Hepatocyte (in vitro differentiated cells): ENCODE results near the gene CYB561D2. TPM values are rescaled to one million over a fixed set of nuclear protein-coding genes. Genes with fewer than 3 reads are reported as not detected.

Experiments used
- DNase-seq: peaks from one replicate; pipeline ENCODE4 v3.0.0-alpha.2; 2016; ENCODE audit warnings: low spot score
- H2AFZ ChIP-seq: fragments of 200-600 bp; sonication (generic); 2 replicates; pipeline ENCODE4 v1.6.0; 2016; ENCODE audit warnings: antibody characterized with exemption, mild to moderate bottlenecking
- H3K27ac ChIP-seq: fragments of 200-600 bp; sonication (generic); 2 replicates; pipeline ENCODE4 v1.5.1; 2016; ENCODE audit warnings: mild to moderate bottlenecking
- H3K27me3 ChIP-seq: fragments of 200-600 bp; sonication (generic); 2 replicates; pipeline ENCODE4 v1.6.1; 2016
- H3K36me3 ChIP-seq: fragments of 200-600 bp; sonication (generic); replicated peaks from 2 replicates; pipeline ENCODE4 v1.5.1; 2016; ENCODE audit warnings: low read depth; ENCODE audit not compliant: insufficient read depth
- H3K4me1 ChIP-seq: fragments of 200-600 bp; sonication (generic); 2 replicates; pipeline ENCODE4 v1.5.1; 2016; ENCODE audit warnings: mild to moderate bottlenecking, moderate library complexity; ENCODE audit not compliant: insufficient read depth
- H3K4me2 ChIP-seq: fragments of 200-600 bp; sonication (generic); 2 replicates; pipeline ENCODE4 v1.6.0; 2016
- H3K4me3 ChIP-seq: fragments of 200-600 bp; sonication (generic); 2 replicates; pipeline ENCODE4 v1.5.1; 2016; ENCODE audit warnings: mild to moderate bottlenecking
- H3K79me2 ChIP-seq: fragments of 200-600 bp; sonication (generic); 2 replicates; pipeline ENCODE4 v1.6.0; 2017; ENCODE audit warnings: mild to moderate bottlenecking
- H3K9me2 ChIP-seq: fragments of 200-600 bp; sonication (generic); replicated peaks from 2 replicates; pipeline ENCODE4 v1.6.0; 2017; ENCODE audit warnings: mild to moderate bottlenecking; ENCODE audit not compliant: insufficient read depth
- H3K9me3 ChIP-seq: fragments of 200-600 bp; sonication (generic); 2 replicates; pipeline ENCODE4 v1.5.1; 2016; ENCODE audit warnings: low read depth, mild to moderate bottlenecking
- H4K20me1 ChIP-seq: fragments of 200-600 bp; sonication (generic); 2 replicates; pipeline ENCODE4 v1.6.0; 2016; ENCODE audit warnings: mild to moderate bottlenecking; ENCODE audit not compliant: insufficient read depth, poor library complexity, severe bottlenecking
- CTCF ChIP-seq: fragments of 200-600 bp; sonication (generic); IDR thresholded peaks from 2 replicates; pipeline ENCODE4 v1.5.1; 2016; ENCODE audit warnings: antibody characterized with exemption, mild to moderate bottlenecking; ENCODE audit not compliant: poor library complexity
- EZH2 ChIP-seq: fragments of 200-600 bp; sonication (generic); IDR thresholded peaks from 2 replicates; pipeline ENCODE4 v1.6.1; 2016; ENCODE audit warnings: antibody characterized with exemption, mild to moderate bottlenecking, borderline replicate concordance
- EZH2phosphoT487 ChIP-seq: fragments of 200-600 bp; sonication (generic); IDR thresholded peaks from one replicate; pipeline ENCODE4 v1.6.1; 2018; ENCODE audit warnings: antibody characterized with exemption, mild to moderate bottlenecking, low read depth, moderate library complexity; ENCODE audit not compliant: unreplicated experiment, severe bottlenecking
- WGBS: methylation state at CpG from one replicate; pipeline ENCODE4 v1.1.6; 2016; ENCODE audit warnings: low lambda C conversion rate; ENCODE audit errors: missing lambda C conversion rate; 5-methylcytosine and 5-hydroxymethylcytosine counted together
- polyA plus RNA-seq: library from polyadenylated mRNA; unstranded; fragments of >200 nt; fragmentation: Nextera tagmentation; extraction: Ambion mirVana; gene quantifications from 2 replicates; pipeline ENCODE4 v1.2.1, GENCODE V29; 2016
- total RNA-seq: library from RNA; depleted of rRNA; stranded (reverse); fragments of >200 nt; gene quantifications from 2 replicates; pipeline ENCODE4 v1.2.3, GENCODE V29; 2014

Gene CYB561D2
- total and polyA plus RNA-seq, 2 experiments from 2014 or later: 37.3 to 40.5 TPM

GRCh38 chr3:50341996-50342650 lies 8.5 kb upstream of the CYB561D2 start:
- no peaks in the 10 kb centered on the region for H3K79me2 ChIP-seq
- H2AFZ ChIP-seq: no peak overlapping the region
- H3K9me3 ChIP-seq: no peaks in the 10 kb centered on the region
- TF ChIP-seq EZH2phosphoT487 (no peak), CTCF (no peak), EZH2 (no peak)
- H3K4me1 ChIP-seq: peaks cover 26% of the 10 kb centered on the region
- no peak overlapping the region for H3K4me2 ChIP-seq
- no peaks in the 10 kb centered on the region for H3K9me2 ChIP-seq
- 90% methylated on average over 10 of the region's 13 CpGs for WGBS
- H3K36me3 ChIP-seq: no peaks in the 10 kb centered on the region
- no peak for DNase-seq
- no peak overlapping the region for H3K4me3 ChIP-seq
- no peak overlapping the region for H3K27ac ChIP-seq
- H3K27me3 ChIP-seq: peaks cover 25% of the 10 kb centered on the region
- no peaks in the 10 kb centered on the region for H4K20me1 ChIP-seq

- Histone ChIP-seq H3K9me2 (no peaks in the 10 kb centered on the region), H3K79me2 (no peaks in the 10 kb centered on the region), H3K27ac (no peak overlapping the region), H3K4me1 (peaks cover 22% of the 10 kb centered on the region), H4K20me1 (no peaks in the 10 kb centered on the region), H3K4me2 (no peak overlapping the region), H2AFZ (no peak overlapping the region), H3K9me3 (no peaks in the 10 kb centered on the region), H3K27me3 (peaks cover 25% of the 10 kb centered on the region), H3K4me3 (no peak overlapping the region), H3K36me3 (no peaks in the 10 kb centered on the region)
- TF ChIP-seq CTCF (no peak), EZH2phosphoT487 (no peak), EZH2 (no peak)
- 72% methylated on average over 13 of the region's 13 CpGs for WGBS
- no peak for DNase-seq
Observed at GRCh38 chr3:50342813-50343633, 7.6 kb upstream of the CYB561D2 start.

GRCh38 chr3:50345008-50345407 lies 5.7 kb upstream of the CYB561D2 start:
- H3K27me3 ChIP-seq: peaks cover 20% of the 10 kb centered on the region
- 57% methylated on average over 6 of the region's 8 CpGs for WGBS
- no peaks in the 10 kb centered on the region for H4K20me1 ChIP-seq
- DNase-seq: no peak
- no peaks in the 10 kb centered on the region for H3K9me2 ChIP-seq
- H3K4me3 ChIP-seq: no peak overlapping the region
- H3K4me1 ChIP-seq: peaks cover 25% of the 10 kb centered on the region
- H3K79me2 ChIP-seq: peaks cover 8% of the 10 kb centered on the region
- TF ChIP-seq CTCF (no peak), EZH2 (no peak), EZH2phosphoT487 (no peak)
- H3K27ac ChIP-seq: no peak overlapping the region
- no peak overlapping the region for H2AFZ ChIP-seq
- H3K4me2 ChIP-seq: peak overlapping the region; percentile 98
- H3K9me3 ChIP-seq: no peaks in the 10 kb centered on the region
- H3K36me3 ChIP-seq: no peaks in the 10 kb centered on the region
